T-helper 2 cell treated with Interferon-gamma antibody and Interleukin-4, amounts not matched to agents 100 ng/mL and 5 ng/mL, for 36 hours (primary cell): ENCODE results near the gene QSER1. TPM values are rescaled to one million over a fixed set of nuclear protein-coding genes. Genes with fewer than 3 reads are reported as not detected.
"Not testable (repeated sequence)": the region's sequence is repeated elsewhere in the genome, so short reads cannot be mapped to it uniquely, and the experiment has no call there.

Experiments
- intact Hi-C: fragments of 100-400 bp; cut with micrococcal nuclease; formaldehyde crosslinking; loops from one replicate; pipeline ENCODE4 v1.15.1; 2023
- total RNA-seq: library from RNA; stranded (reverse); gene quantifications from 2 replicates; pipeline ENCODE4 v1.2.3, GENCODE V29; 2022

The QSER1 gene
- 16.3 and 17.0 TPM in 2 replicates for total RNA-seq

- intact Hi-C loops, result loop anchor here (1.0 to 5.0 kb wide), 7 partner anchors 35 to 310 kb away; partner anchors contain the start of genes CSTF3, EIF3M and TCP11L1
These were observed at the start of gene QSER1 for GRCh38 chr11:32892355-32893092. QSER1 (plus strand) TSS chr11:32892811; CDS start chr11:32893126, 315 bp downstream.

- intact Hi-C loops, result no loop called here
These were observed 49.1 kb upstream of the QSER1 start for GRCh38 chr11:32843544-32843943.

DNA sequence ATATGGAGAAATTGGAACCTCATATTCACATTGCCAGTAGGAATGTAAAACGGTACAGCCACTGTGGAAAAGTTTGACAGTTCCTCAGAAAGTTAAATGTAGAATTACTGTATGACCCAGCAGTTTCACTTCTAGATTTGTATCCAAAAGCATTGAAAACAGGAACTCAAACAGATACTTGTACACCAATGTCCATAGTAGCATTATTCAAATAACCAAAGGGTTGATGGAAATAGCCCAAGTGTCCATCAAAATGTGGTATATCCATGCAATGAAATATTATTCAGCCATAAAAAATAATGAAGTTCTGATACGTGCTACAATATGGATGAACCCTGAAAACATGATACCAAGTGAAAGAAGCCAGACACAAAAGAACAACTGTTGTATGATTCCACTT, 45.1 kb upstream of the QSER1 start:
- intact Hi-C loops, result no loop called here

DNA sequence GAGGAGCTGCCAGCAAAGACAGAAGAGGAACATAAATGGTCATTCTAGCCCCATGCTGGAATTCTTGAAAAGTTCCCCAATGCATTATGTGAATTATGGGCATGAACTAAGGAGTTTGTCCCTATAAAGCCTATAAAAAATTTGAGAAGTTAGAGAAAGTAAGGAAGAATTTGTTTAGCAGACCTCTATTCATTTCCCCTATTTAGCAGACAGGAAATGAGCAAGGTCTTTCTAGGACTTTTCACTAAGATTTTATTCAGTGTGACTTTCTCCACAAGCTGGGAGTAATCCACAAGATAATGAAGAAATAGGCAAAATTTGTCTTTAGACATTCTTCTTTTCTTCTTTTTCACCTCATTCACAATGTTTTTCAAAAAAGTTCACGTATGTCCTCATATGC, 42.9 kb upstream of the QSER1 start:
- intact Hi-C loops, result no loop called here

- intact Hi-C loops, result no loop called here
These were observed 41.4 kb upstream of the QSER1 start for GRCh38 chr11:32851251-32851650.

- intact Hi-C loops, result no loop called here
These were observed 40.4 kb upstream of the QSER1 start for GRCh38 chr11:32852207-32852606.

- intact Hi-C loops, result no loop called here
These were observed 37.0 kb upstream of the QSER1 start for GRCh38 chr11:32855601-32856000.

DNA sequence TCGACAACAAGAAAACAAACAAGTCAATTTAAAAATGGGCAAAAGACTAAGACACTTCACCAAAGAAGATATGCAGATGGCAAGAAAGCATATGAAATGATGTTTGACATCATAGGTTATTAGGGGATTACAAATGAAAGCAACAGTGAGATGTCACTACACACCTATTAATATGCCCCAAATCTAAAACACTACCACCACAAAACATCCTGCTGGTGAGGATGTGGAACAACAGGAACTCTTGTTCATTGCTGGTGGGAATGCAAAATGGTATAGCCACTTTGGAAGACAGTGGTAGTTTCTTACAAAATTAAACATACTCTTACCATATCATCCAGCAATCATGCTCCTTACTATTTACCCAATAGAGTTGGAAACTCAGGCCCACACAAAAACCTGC, 33.9 kb upstream of the QSER1 start:
- intact Hi-C loops, result no loop called here

DNA sequence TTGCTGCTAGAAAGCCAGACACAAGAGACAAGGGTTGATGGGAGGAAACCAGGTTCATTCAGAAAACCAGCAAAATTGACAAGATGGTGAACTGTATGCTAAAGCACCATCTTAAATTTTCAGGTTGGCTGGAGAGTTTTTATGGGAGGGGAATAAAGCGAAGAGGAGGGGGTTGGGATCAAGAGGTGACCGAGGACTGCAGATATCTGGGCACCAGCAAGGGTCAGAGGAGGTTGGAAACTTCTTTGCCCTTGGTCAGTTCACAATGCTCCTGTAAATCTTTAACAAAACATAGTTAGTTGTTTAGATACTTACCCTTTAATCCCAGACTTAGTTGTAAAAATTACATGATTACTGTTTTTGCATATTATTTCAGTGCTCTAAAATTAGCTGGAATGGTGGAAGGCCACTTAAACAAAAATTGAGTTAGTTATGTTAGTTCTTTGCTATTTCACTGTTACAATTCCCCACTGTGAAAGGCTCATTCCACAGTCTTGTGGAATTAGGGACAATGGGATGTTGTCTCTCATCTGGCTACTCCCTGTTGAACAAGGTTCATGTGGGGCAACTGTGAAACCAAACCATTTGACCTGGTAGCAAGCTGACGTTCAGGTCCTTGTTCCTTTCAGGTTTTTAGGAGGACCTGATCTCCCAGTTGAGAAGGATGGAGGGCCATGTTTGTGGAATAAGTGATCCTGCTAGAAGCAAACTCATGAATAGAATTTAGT, 30.6 kb upstream of the QSER1 start:
- intact Hi-C loops, result no loop called here

DNA sequence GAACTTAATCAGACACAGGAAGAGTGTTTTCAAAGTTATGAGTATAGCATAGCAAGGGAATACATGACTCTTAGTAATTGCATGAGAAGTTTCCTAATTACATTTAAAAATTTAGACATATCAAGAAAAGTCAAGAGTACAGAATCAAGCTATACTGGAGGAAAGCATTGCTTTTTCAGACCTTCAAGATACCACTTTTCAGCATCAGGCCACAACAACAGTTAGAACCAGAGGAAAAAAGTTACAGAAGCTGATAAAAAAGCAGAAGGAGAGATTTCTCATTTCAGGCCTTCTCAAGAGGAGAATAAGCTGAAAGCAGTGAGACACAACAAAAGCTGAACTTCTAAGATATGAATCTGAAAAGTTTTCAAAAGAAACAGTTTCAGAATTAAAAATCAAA, 28.1 kb upstream of the QSER1 start:
- intact Hi-C loops, result no loop called here

- intact Hi-C loops, result not testable (repeated sequence)
These were observed 23.9 kb upstream of the QSER1 start for GRCh38 chr11:32868752-32869151.

DNA sequence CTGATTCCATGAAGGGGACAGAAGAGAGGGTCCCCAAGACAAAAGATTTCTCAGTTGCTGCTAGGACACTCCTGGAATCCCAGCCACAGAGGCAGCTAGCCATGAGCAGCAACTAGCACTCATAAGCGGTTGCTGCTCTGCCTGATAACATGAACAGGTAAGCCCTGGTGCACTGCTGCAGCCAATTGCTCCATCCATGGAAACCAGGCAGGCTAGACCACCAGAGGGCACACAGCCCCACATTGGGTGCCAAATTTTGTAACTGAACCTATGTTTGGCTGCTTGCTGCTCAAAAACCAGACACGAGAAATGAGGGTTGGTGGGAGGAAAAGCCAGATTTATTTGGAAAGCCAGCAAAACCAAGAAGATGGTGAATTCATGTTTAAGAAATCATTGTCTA, 21.9 kb upstream of the QSER1 start:
- intact Hi-C loops, result no loop called here

DNA sequence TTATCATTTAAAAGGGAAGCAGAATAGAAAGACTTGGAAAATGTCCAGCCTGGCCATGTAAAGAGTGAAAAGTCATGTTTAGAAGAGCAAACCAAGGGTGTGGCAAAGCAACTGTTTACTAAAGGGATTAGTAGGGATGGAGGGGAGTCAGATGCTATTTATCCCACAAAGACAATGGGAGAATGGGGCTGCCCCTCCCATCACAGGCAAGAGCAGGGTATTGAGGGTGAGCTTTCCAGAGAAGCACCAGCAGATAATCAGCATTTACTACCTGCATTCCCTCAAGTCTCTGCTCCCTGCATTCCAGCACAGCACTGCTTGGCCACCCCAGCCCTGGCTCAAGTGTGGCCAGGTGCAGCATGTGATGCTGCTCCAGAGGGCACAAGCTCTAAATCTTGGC, 18.5 kb upstream of the QSER1 start:
- intact Hi-C loops, result no loop called here

DNA sequence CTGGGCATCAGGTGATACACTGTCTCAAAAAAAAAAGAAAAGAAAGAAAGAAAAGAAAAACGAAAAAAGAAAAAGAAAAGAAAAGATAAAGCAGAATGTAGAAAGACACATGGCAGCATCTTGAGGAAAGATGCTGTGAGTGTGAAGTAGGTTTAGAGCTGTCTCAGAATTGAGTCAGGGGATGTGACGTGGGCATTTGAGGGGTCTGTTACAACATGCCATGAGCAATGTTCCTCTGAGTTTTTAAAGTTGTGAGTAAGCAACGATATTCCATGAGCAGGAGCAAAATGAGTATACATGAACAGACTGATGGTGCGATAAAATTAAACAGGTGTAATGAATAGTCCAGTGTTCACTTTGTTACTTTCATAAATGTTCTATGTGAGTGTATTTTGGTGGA, 11.3 kb upstream of the QSER1 start:
- intact Hi-C loops, result no loop called here

DNA sequence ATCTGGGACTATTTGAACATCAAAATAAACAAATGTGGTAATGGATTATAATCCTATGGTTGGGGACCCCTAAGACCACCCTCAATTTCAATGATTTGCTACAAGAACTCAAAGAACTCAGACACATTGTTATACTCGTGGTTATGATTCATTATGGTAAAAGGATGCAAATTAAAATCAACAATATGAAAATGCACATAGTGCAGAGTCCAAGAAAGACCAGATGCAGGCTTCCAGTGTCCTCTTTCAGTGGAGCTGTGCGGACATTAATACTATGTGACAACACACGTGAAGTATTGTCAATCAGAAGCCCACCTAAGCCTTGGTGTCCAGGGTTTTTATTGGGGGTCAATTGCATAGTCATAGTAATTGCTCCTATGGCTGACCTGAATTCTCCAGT, 9.2 kb upstream of the QSER1 start:
- intact Hi-C loops, result no loop called here

- intact Hi-C loops, result no loop called here
These were observed 8.6 kb upstream of the QSER1 start for GRCh38 chr11:32884023-32884422.

- intact Hi-C loops, result loop anchor here (1.0 kb wide), 1 partner anchor 180 kb away; no protein-coding TSS in a partner anchor
These were observed 7.7 kb upstream of the QSER1 start for GRCh38 chr11:32884770-32885384.

- intact Hi-C loops, result loop anchor here (1.0 kb wide), 1 partner anchor 180 kb away; no protein-coding TSS in a partner anchor
These were observed 7.1 kb upstream of the QSER1 start for GRCh38 chr11:32885556-32885955.

DNA sequence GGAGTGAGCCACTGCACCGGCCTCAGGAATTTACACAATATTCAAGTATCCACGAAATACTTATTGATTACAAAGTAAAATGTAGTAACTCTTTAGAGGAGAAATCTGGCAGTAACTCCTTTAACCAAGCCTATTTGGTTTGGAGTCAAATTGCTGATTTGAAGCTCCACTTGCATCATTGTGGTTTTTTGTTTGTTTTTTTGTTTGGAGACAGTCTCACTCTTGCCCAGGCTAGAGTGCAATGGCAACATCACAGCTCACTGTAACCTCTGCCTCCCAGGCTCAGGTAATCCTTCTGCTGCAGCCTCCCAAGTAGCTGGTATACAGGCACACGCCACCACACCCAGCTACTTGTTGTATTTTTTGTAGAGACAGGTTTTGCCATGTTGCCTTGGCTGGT, 6.4 kb upstream of the QSER1 start:
- intact Hi-C loops, result no loop called here

DNA sequence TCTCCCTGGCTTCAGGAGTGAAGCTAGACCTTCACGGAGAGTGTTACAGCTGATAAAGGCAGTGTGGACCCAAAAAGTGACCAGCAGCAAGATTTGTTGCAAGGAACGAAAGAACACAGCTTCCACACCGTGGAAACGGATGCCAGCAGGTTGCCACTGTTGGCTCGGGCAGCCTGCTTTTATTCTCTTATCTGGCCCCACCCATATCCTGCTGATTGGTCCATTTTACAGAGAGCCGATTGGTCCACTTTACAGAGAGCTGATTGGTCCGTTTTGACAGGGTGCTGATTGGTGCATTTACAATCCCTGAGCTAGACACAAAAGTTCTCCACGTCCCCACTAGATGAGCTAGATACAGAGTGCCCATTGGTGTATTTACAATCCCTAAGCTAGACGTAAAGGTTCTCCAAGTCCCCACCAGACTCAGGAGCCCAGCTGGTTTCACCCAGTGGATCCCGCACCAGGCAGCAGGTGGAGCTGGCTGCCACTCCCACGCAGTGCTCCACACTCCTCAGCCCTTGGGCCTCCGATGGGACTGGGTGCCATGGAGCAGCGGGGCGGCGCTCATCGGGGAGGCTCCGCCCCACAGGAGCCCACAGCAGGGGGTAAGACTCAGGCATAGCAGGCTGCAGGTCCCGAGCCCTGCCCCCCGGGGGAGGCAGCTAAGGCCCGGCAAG, 4.8 kb upstream of the QSER1 start:
- intact Hi-C loops, result not testable (repeated sequence)

DNA sequence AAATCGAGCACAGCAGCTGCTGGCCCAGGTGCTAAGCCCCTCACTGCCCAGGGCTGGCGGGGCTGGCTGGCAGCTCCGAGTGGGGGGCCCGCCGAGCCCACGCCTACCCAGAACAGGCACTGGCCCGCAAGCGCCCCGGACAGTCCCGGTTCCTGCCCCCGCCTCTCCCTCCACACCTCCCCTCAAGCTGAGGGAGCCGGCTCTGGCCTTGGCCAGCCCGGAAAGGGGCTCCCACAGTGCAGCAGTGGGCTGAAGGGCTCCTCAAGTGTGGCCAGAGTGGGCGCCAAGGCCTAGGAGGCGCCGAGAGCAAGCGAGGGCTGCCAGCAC, 4.3 kb upstream of the QSER1 start:
- intact Hi-C loops, result not testable (repeated sequence)

DNA sequence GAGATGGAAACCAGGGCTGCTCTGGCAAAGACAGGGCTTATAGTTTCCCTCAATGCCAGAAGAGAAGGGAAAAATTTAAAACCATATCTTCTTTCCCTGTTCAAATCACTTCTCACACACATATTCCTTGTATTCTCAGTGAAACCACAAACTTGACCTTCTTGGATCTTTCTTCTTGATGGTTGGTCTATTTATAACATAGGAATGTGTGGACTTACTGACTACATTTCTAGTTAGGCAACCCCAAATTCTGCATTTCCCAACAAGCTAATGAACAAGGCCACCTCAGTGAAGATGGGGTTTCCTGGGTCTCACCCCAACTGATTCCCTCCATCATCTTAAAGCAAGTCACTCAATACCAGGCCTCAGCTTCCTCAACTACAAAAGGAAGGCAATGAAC, 3.8 kb upstream of the QSER1 start:
- intact Hi-C loops, result no loop called here
